GM12878 (cell line): ENCODE results near the gene ATP5F1D. TPM values are rescaled to one million over a fixed set of nuclear protein-coding genes. Genes with fewer than 3 reads are reported as not detected.
A peak's percentile ranks its signal among the peaks of the same experiment; 100 is the strongest.

ENCODE experiments used
- BACH1 ChIP-seq: fragments of 450-650 bp; IDR thresholded peaks from 2 replicates; pipeline ENCODE4 v1.6.1; 2017; ENCODE audit warnings: mild to moderate bottlenecking, borderline replicate concordance
- CBX3 ChIP-seq: fragments of 200-600 bp; sonication (generic); IDR thresholded peaks from 2 replicates; pipeline ENCODE4 v1.6.1; 2016; ENCODE audit warnings: low read depth, borderline replicate concordance
- CREM ChIP-seq: IDR thresholded peaks from 2 replicates; pipeline ENCODE4 v1.6.1; 2014; ENCODE audit warnings: antibody characterized with exemption, low read depth
- HDGF ChIP-seq: fragments of 450-650 bp; IDR thresholded peaks from 2 replicates; pipeline ENCODE4 v1.6.1; 2016; ENCODE audit warnings: antibody characterized with exemption
- LARP7 ChIP-seq: fragments of 450-650 bp; IDR thresholded peaks from 2 replicates; pipeline ENCODE4 v1.6.1; 2017; ENCODE audit warnings: mild to moderate bottlenecking
- PKNOX1 ChIP-seq: fragments of 450-650 bp; IDR thresholded peaks from 2 replicates; pipeline ENCODE4 v1.6.1; 2016; ENCODE audit warnings: mild to moderate bottlenecking
- POLR2A ChIP-seq: IDR thresholded peaks from 2 replicates; pipeline ENCODE4 v1.6.1; 2011; ENCODE audit warnings: low read depth, mild to moderate bottlenecking, low read length
- POLR2AphosphoS5 ChIP-seq: IDR thresholded peaks from 2 replicates; pipeline ENCODE4 v1.6.1; 2011; ENCODE audit warnings: mild to moderate bottlenecking, low read length, inconsistent platforms
- RELB ChIP-seq: fragments of 450-650 bp; IDR thresholded peaks from 2 replicates; pipeline ENCODE4 v1.6.1; 2017; ENCODE audit warnings: low read depth, mild to moderate bottlenecking, moderate library complexity
- SIX5 ChIP-seq: IDR thresholded peaks from 2 replicates; pipeline ENCODE4 v1.6.1; 2011; ENCODE audit warnings: mild to moderate bottlenecking, low read depth, low read length, moderate library complexity; ENCODE audit not compliant: severe bottlenecking
- SMARCA5 ChIP-seq: fragments of 450-650 bp; IDR thresholded peaks from 2 replicates; pipeline ENCODE4 v1.6.1; 2017; ENCODE audit warnings: mild to moderate bottlenecking
- SRF ChIP-seq, 2 experiments: IDR thresholded peaks; 2 replicates each; pipeline ENCODE4 v1.6.1; 2011; ENCODE audit warnings: low read depth in 2 of 2, low read length in 2 of 2, mild to moderate bottlenecking in 1 of 2, moderate library complexity in 1 of 2
- STAT1 ChIP-seq: fragments of 450-650 bp; conservative IDR thresholded peaks from 2 replicates; pipeline ENCODE4 v1.6.1; 2014; ENCODE audit warnings: antibody characterized with exemption, mild to moderate bottlenecking
- ZBTB33 ChIP-seq: fragments of 450-650 bp; IDR thresholded peaks from 2 replicates; pipeline ENCODE4 v1.6.1; 2017; ENCODE audit warnings: mild to moderate bottlenecking
- ZZZ3 ChIP-seq: IDR thresholded peaks from 2 replicates; pipeline ENCODE4 v1.6.1; 2011; ENCODE audit warnings: low read depth; ENCODE audit not compliant: control insufficient read depth, insufficient read length
- polyA plus RNA-seq, 11 experiments: library from polyadenylated mRNA; depleted of rRNA in 4 of 11; unstranded in 6 of 11; stranded (reverse) in 5 of 11; fragments of >200 nt; fragmentation: Nextera tagmentation in 4 of 11; fragmentation: Illumina TruSeq in 1 of 11; extraction: Ambion mirVana in 4 of 11; extraction: Trizol in 1 of 11; gene quantifications; 1 replicate in 1 of 11; 2 replicates in 10 of 11; pipeline versions ENCODE4 v1.2.1 to v1.2.3, GENCODE V29; 2011 to 2016; ENCODE audit warnings: inconsistent platforms in 2 of 11, missing spikeins in 2 of 11, low read depth in 1 of 11
- total RNA-seq, 4 experiments: library from RNA; depleted of rRNA in 3 of 4; stranded (reverse); fragments of >200 nt in 3 of 4; fragmentation: Illumina TruSeq in 1 of 4; extraction: Trizol in 1 of 4; gene quantifications; 2 replicates each; pipeline versions ENCODE4 v1.2.1 to v1.2.3, GENCODE V29; 2013 to 2021
- TF ChIP-seq, protein P1 (sequence below): IDR thresholded peaks from 2 replicates; pipeline ENCODE4 v1.6.1; 2012; ENCODE audit warnings: mild to moderate bottlenecking, low read depth, low read length
- TF ChIP-seq, protein P2 (sequence below): IDR thresholded peaks from 2 replicates; pipeline ENCODE4 v1.6.1; 2012; ENCODE audit warnings: improper control_type of control experiment, low read depth, low read length; ENCODE audit not compliant: insufficient replicate concordance

The ATP5F1D gene
- total and polyA plus RNA-seq, 10 of the 15 experiments (the other 5 are each of a cell fraction or from before 2014, with no cell fraction given): 7.2 to 357 (median 49.5) TPM

DNA sequence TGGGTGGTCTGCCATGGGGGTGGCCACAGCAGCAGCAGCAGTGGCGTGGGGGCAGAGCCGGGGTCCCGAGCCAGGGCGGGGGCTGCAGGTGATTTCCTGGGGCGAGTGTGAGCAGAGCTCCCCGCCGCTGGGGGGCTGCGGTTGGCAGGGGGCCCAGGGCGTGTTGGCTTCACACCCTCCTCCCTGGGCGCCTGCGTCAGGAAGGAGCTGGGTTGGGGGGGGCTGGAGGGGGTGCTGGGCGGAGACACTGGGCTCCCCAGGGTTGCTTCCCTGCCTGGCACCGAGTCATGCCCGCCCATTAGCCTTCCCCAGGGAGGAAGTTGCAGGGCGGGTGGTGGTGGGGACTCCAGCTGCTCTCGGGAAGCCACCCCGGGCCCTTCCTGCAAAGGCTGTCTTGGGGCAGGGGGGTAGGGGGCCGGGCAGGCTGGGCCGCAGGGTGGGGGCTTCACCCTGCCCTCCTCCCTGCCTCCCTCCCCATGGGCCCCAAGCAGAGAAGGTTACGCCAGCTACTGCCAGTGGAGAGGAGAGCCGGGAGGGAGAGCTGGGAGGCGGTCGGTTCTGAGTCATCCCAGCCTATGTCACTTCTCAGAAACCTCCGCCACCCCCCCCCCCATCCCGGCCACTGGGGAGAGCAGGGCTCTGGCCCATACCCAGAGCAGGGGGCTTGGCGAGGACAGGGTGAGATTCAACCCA lies 11.4 kb downstream of the ATP5F1D start (continued):
- TF ChIP-seq SIX5: no peak
- no peak for TF ChIP-seq STAT1
- TF ChIP-seq SMARCA5: no peak
- no peak for TF ChIP-seq ZBTB33
- no peak for TF ChIP-seq HDGF
- no peak for TF ChIP-seq RELB
- no peak for TF ChIP-seq SRF (IDR thresholded peaks at IDR 0.05; ENCODE audit: low read depth in 2 of 2, low read length in 2 of 2)
- TF ChIP-seq LARP7: no peak
- TF ChIP-seq, protein P1, sequence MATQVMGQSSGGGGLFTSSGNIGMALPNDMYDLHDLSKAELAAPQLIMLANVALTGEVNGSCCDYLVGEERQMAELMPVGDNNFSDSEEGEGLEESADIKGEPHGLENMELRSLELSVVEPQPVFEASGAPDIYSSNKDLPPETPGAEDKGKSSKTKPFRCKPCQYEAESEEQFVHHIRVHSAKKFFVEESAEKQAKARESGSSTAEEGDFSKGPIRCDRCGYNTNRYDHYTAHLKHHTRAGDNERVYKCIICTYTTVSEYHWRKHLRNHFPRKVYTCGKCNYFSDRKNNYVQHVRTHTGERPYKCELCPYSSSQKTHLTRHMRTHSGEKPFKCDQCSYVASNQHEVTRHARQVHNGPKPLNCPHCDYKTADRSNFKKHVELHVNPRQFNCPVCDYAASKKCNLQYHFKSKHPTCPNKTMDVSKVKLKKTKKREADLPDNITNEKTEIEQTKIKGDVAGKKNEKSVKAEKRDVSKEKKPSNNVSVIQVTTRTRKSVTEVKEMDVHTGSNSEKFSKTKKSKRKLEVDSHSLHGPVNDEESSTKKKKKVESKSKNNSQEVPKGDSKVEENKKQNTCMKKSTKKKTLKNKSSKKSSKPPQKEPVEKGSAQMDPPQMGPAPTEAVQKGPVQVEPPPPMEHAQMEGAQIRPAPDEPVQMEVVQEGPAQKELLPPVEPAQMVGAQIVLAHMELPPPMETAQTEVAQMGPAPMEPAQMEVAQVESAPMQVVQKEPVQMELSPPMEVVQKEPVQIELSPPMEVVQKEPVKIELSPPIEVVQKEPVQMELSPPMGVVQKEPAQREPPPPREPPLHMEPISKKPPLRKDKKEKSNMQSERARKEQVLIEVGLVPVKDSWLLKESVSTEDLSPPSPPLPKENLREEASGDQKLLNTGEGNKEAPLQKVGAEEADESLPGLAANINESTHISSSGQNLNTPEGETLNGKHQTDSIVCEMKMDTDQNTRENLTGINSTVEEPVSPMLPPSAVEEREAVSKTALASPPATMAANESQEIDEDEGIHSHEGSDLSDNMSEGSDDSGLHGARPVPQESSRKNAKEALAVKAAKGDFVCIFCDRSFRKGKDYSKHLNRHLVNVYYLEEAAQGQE: no peak
- TF ChIP-seq BACH1: no peak; the same call in 1 of the 2 replicates
- no peak for TF ChIP-seq PKNOX1
- 0 out of 2 replicates have a peak, but pooled peaks have one; percentile 6 for TF ChIP-seq CREM
- TF ChIP-seq POLR2AphosphoS5: no peak
- TF ChIP-seq, protein P2, sequence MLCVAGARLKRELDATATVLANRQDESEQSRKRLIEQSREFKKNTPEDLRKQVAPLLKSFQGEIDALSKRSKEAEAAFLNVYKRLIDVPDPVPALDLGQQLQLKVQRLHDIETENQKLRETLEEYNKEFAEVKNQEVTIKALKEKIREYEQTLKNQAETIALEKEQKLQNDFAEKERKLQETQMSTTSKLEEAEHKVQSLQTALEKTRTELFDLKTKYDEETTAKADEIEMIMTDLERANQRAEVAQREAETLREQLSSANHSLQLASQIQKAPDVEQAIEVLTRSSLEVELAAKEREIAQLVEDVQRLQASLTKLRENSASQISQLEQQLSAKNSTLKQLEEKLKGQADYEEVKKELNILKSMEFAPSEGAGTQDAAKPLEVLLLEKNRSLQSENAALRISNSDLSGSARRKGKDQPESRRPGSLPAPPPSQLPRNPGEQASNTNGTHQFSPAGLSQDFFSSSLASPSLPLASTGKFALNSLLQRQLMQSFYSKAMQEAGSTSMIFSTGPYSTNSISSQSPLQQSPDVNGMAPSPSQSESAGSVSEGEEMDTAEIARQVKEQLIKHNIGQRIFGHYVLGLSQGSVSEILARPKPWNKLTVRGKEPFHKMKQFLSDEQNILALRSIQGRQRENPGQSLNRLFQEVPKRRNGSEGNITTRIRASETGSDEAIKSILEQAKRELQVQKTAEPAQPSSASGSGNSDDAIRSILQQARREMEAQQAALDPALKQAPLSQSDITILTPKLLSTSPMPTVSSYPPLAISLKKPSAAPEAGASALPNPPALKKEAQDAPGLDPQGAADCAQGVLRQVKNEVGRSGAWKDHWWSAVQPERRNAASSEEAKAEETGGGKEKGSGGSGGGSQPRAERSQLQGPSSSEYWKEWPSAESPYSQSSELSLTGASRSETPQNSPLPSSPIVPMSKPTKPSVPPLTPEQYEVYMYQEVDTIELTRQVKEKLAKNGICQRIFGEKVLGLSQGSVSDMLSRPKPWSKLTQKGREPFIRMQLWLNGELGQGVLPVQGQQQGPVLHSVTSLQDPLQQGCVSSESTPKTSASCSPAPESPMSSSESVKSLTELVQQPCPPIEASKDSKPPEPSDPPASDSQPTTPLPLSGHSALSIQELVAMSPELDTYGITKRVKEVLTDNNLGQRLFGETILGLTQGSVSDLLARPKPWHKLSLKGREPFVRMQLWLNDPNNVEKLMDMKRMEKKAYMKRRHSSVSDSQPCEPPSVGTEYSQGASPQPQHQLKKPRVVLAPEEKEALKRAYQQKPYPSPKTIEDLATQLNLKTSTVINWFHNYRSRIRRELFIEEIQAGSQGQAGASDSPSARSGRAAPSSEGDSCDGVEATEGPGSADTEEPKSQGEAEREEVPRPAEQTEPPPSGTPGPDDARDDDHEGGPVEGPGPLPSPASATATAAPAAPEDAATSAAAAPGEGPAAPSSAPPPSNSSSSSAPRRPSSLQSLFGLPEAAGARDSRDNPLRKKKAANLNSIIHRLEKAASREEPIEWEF: no peak
- TF ChIP-seq CBX3: no peak
- no peak; the same call in none of the 2 replicates for TF ChIP-seq POLR2A
- no peak for TF ChIP-seq ZZZ3
